Tibial nerve (tissue), 4 donors: ENCODE measurements around the gene GRIN2A. TPM values are rescaled to one million over a fixed set of nuclear protein-coding genes. Genes with fewer than 3 reads are reported as not detected.

Experiments
- DNase-seq, 2 donors: peaks; one replicate each; pipeline ENCODE4 v3.0.0-alpha.2; 2019; ENCODE audit warnings: low spot score in 2 of 2
- H3K27ac ChIP-seq, 4 donors: fragments of 200-600 bp; sonication (generic) in 3 of 4; one replicate each; pipeline ENCODE4 v1.5.1; 2017 to 2019; ENCODE audit warnings: mild to moderate bottlenecking in 1 of 4
- H3K27me3 ChIP-seq, 2 donors: fragments of 200-600 bp; sonication (generic) in 1 of 2; one replicate each; pipeline versions ENCODE4 v1.5.1 to v1.6.0; 2017 to 2019
- H3K36me3 ChIP-seq, 3 donors: fragments of 200-600 bp; sonication (generic); one replicate each; pipeline ENCODE4 v1.5.1; 2018 to 2019
- H3K4me1 ChIP-seq, 4 donors: fragments of 200-600 bp; sonication (generic) in 3 of 4; one replicate each; pipeline ENCODE4 v1.5.1; 2017 to 2019
- H3K4me3 ChIP-seq, 4 donors: fragments of 200-600 bp; sonication (generic) in 3 of 4; one replicate each; pipeline ENCODE4 v1.5.1; 2017 to 2019; ENCODE audit warnings: mild to moderate bottlenecking in 1 of 4, moderate library complexity in 1 of 4
- H3K9me3 ChIP-seq, 4 donors: fragments of 200-600 bp; sonication (generic) in 3 of 4; one replicate each; pipeline ENCODE4 v1.5.1; 2017 to 2019
- EP300 ChIP-seq, 2 donors: sonication (generic); formaldehyde crosslinking; IDR thresholded peaks; one replicate each; pipeline ENCODE4 v1.6.1; 2017; ENCODE audit warnings: antibody characterized with exemption in 2 of 2, mild to moderate bottlenecking in 1 of 2
- POLR2A ChIP-seq, 2 donors: fragments of 450-650 bp; IDR thresholded peaks; one replicate each; pipeline ENCODE4 v1.6.1; 2017; ENCODE audit warnings: antibody characterized with exemption in 2 of 2, mild to moderate bottlenecking in 2 of 2, moderate library complexity in 2 of 2
- WGBS, 2 donors: methylation state at CpG; one replicate each; pipeline ENCODE4 v1.1.5; 2018; 5-methylcytosine and 5-hydroxymethylcytosine counted together
- total RNA-seq, 4 donors: library from RNA; depleted of rRNA; stranded (reverse); fragments of >200 nt; gene quantifications; one replicate each; pipeline ENCODE4 v1.1.0, GENCODE V29; 2016
- TF ChIP-seq, protein P1 (sequence below), 5 experiments: fragments of 200-600 bp in 3 of 5; fragments of 450-650 bp in 2 of 5; sonication (generic) in 3 of 5; IDR thresholded peaks; one replicate each; pipeline ENCODE4 v1.5.1; 2016 to 2019; ENCODE audit warnings: antibody characterized with exemption in 5 of 5, mild to moderate bottlenecking in 3 of 5, moderate library complexity in 2 of 5

Gene GRIN2A
- total RNA-seq, 4 donors from 2014 or later, result under 0.01 to 0.44 (median 0.39) TPM; not detected in 1

DNA sequence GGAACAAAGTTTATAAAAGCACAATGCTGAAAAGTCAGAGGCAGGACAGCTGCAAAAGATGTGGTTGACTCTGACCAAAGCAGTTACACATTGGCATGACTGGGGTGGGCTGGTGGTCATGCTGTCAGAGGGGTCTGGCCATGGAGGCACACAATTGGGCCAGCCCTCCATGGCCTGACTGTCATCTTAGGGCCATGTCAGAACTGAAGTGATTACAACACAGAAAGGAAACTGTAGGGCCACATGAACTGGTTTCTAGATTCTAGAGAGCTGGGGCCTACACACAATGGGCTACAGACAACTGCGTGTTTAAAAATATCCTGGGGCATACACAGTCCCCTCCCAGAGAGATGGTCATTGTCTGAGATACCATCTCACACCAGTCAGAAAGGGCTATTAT lies 380.6 kb downstream of the GRIN2A start:
- 50 to 60% methylated on average over 1 of the region's 1 CpG for WGBS, 2 donors
- TF ChIP-seq, protein P1, sequence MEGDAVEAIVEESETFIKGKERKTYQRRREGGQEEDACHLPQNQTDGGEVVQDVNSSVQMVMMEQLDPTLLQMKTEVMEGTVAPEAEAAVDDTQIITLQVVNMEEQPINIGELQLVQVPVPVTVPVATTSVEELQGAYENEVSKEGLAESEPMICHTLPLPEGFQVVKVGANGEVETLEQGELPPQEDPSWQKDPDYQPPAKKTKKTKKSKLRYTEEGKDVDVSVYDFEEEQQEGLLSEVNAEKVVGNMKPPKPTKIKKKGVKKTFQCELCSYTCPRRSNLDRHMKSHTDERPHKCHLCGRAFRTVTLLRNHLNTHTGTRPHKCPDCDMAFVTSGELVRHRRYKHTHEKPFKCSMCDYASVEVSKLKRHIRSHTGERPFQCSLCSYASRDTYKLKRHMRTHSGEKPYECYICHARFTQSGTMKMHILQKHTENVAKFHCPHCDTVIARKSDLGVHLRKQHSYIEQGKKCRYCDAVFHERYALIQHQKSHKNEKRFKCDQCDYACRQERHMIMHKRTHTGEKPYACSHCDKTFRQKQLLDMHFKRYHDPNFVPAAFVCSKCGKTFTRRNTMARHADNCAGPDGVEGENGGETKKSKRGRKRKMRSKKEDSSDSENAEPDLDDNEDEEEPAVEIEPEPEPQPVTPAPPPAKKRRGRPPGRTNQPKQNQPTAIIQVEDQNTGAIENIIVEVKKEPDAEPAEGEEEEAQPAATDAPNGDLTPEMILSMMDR (IDR thresholded peaks at IDR 0.05), result no peak
- TF ChIP-seq POLR2A (IDR thresholded peaks at IDR 0.05), result no peak
- TF ChIP-seq EP300 (IDR thresholded peaks at IDR 0.05), result no peak

DNA sequence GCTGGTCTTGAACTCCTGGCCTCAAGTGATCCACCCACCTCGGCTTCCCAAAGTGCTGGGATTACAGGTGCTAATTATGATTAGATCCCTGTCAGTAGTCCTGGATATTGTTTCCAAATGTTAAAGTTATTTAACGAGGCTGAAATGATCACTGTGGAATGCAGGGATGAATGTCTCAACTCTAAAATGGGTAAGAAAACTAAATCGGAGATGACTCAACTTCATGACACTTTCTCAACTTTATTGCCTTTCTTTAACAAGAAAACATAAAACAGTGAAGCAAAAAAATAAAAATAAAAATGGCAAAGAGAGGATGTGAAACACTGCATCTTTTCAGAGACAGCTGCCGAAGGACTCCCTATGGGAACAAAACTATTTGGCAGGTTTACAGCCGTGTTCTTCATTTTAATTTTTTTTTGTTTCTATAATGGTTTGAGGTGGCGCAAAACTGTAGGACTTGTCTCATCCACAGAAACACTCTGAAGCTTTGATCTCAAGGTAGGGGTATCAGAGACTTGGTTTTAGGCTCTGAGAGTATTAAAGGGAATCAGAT lies 382.0 kb downstream of the GRIN2A start:
- DNase-seq, result no peak
- no peaks in the 10 kb centered on the region for H3K27me3 ChIP-seq
- H3K27ac ChIP-seq, result no peak overlapping the region
- no peak overlapping the region for H3K4me3 ChIP-seq
- H3K9me3 ChIP-seq, result no peaks in the 10 kb centered on the region
- TF ChIP-seq, protein P1 (IDR thresholded peaks at IDR 0.05), result no peak
- TF ChIP-seq EP300 (IDR thresholded peaks at IDR 0.05), result no peak
- H3K4me1 ChIP-seq, result no peaks in the 10 kb centered on the region
- WGBS, 2 donors, result 59 to 67% methylated on average over 6 of the region's 6 CpGs
- H3K36me3 ChIP-seq, result no peaks in the 10 kb centered on the region

More for the DNA sequence above, 380.6 kb downstream of the GRIN2A start:
- Histone ChIP-seq H3K4me1 (no peaks in the 10 kb centered on the region), H3K9me3 (no peaks in the 10 kb centered on the region), H3K27me3 (no peaks in the 10 kb centered on the region), H3K27ac (no peak overlapping the region), H3K4me3 (no peak overlapping the region), H3K36me3 (no peaks in the 10 kb centered on the region)
- DNase-seq, result no peak

GRCh38 chr16:9798952-9799580 lies 383.2 kb downstream of the GRIN2A start:
- no peak for DNase-seq
- Histone ChIP-seq H3K27me3 (no peaks in the 10 kb centered on the region), H3K36me3 (no peaks in the 10 kb centered on the region), H3K9me3 (no peaks in the 10 kb centered on the region), H3K27ac (no peak overlapping the region), H3K4me3 (no peak overlapping the region), H3K4me1 (no peaks in the 10 kb centered on the region)
- WGBS, 2 donors, result 75 to 88% methylated on average over 8 of the region's 8 CpGs
- no peak for TF ChIP-seq POLR2A (IDR thresholded peaks at IDR 0.05)
- TF ChIP-seq, protein P1 (IDR thresholded peaks at IDR 0.05), result no peak
- no peak for TF ChIP-seq EP300 (IDR thresholded peaks at IDR 0.05)

- no peak overlapping the region for H3K4me3 ChIP-seq
- H3K4me1 ChIP-seq, result no peaks in the 10 kb centered on the region
- H3K9me3 ChIP-seq, result no peaks in the 10 kb centered on the region
- no peak overlapping the region for H3K27ac ChIP-seq
- no peaks in the 10 kb centered on the region for H3K27me3 ChIP-seq
- no peak for DNase-seq
- 69 to 89% methylated on average over 1 of the region's 1 CpG for WGBS, 2 donors
- TF ChIP-seq, protein P1 (IDR thresholded peaks at IDR 0.05), result no peak
- TF ChIP-seq EP300 (IDR thresholded peaks at IDR 0.05) (no peak), POLR2A (IDR thresholded peaks at IDR 0.05) (no peak)
- H3K36me3 ChIP-seq, result no peaks in the 10 kb centered on the region
These were observed 383.8 kb downstream of the GRIN2A start for GRCh38 chr16:9798474-9798873.

GRCh38 chr16:9797306-9797705 lies 384.9 kb downstream of the GRIN2A start:
- 48 to 52% methylated on average over 6 of the region's 6 CpGs for WGBS, 2 donors
- Histone ChIP-seq H3K4me1 (no peaks in the 10 kb centered on the region), H3K36me3 (no peaks in the 10 kb centered on the region), H3K9me3 (no peaks in the 10 kb centered on the region), H3K4me3 (no peak overlapping the region), H3K27me3 (no peaks in the 10 kb centered on the region), H3K27ac (no peak overlapping the region)
- TF ChIP-seq, protein P1 (IDR thresholded peaks at IDR 0.05), result no peak
- TF ChIP-seq EP300 (IDR thresholded peaks at IDR 0.05), result no peak
- no peak for TF ChIP-seq POLR2A (IDR thresholded peaks at IDR 0.05)
- no peak for DNase-seq
